ENCODE measurements around the gene MKLN1.

MKLN1 gene

GRCh38 chr7:131431289-131431688 is 103.6 kb downstream of the MKLN1 start:
- DNase-seq (ENCODE audit: low spot score) (peak; percentile 53), ATAC-seq (ENCODE audit: low read depth) (peak; percentile 100)
- Histone ChIP-seq H3K27me3 (ENCODE audit: insufficient read depth, poor library complexity, severe bottlenecking) (no peaks in the 10 kb centered on the region), H3K4me3 (ENCODE audit: severe bottlenecking) (no peak overlapping the region), H3K27ac (ENCODE audit: poor library complexity, severe bottlenecking) (no peak overlapping the region), H3K4me1 (ENCODE audit: insufficient read depth, poor library complexity, severe bottlenecking) (peaks cover 7% of the 10 kb centered on the region), H3K9me3 (ENCODE audit: severe bottlenecking) (peaks cover 4% of the 10 kb centered on the region), H3K36me3 (ENCODE audit: low read depth) (peaks cover 46% of the 10 kb centered on the region)
- no peak for TF ChIP-seq CTCF (IDR thresholded peaks at IDR 0.05; ENCODE audit: poor library complexity, severe bottlenecking)

GRCh38 chr7:131431756-131432155 is 104.1 kb downstream of the MKLN1 start:
- Histone ChIP-seq H3K27ac (ENCODE audit: poor library complexity, severe bottlenecking) (no peak overlapping the region), H3K4me3 (ENCODE audit: severe bottlenecking) (no peak overlapping the region), H3K9me3 (ENCODE audit: severe bottlenecking) (peaks cover 4% of the 10 kb centered on the region), H3K36me3 (ENCODE audit: low read depth) (peaks cover 48% of the 10 kb centered on the region), H3K4me1 (ENCODE audit: insufficient read depth, poor library complexity, severe bottlenecking) (peaks cover 7% of the 10 kb centered on the region), H3K27me3 (ENCODE audit: insufficient read depth, poor library complexity, severe bottlenecking) (no peaks in the 10 kb centered on the region)
- TF ChIP-seq CTCF (IDR thresholded peaks at IDR 0.05; ENCODE audit: poor library complexity, severe bottlenecking) = no peak
- DNase-seq (ENCODE audit: low spot score) (no peak), ATAC-seq (ENCODE audit: low read depth) (no peak)

- ATAC-seq (ENCODE audit: low read depth) = no peak
- DNase-seq (ENCODE audit: low spot score) = no peak
- Histone ChIP-seq H3K9me3 (ENCODE audit: severe bottlenecking) (peaks cover 4% of the 10 kb centered on the region), H3K36me3 (ENCODE audit: low read depth) (peaks cover 61% of the 10 kb centered on the region), H3K27ac (ENCODE audit: poor library complexity, severe bottlenecking) (no peak overlapping the region), H3K4me3 (ENCODE audit: severe bottlenecking) (no peak overlapping the region), H3K27me3 (ENCODE audit: insufficient read depth, poor library complexity, severe bottlenecking) (no peaks in the 10 kb centered on the region), H3K4me1 (ENCODE audit: insufficient read depth, poor library complexity, severe bottlenecking) (no peaks in the 10 kb centered on the region)
- TF ChIP-seq CTCF (IDR thresholded peaks at IDR 0.05; ENCODE audit: poor library complexity, severe bottlenecking) = no peak
These were observed 108.7 kb downstream of the MKLN1 start for GRCh38 chr7:131436384-131436783.

GRCh38 chr7:131438969-131439368 is 111.3 kb downstream of the MKLN1 start:
- H3K27ac ChIP-seq (ENCODE audit: poor library complexity, severe bottlenecking) = no peak overlapping the region
- peaks cover 4% of the 10 kb centered on the region for H3K9me3 ChIP-seq (ENCODE audit: severe bottlenecking)
- peaks cover 64% of the 10 kb centered on the region for H3K36me3 ChIP-seq (ENCODE audit: low read depth)
- ATAC-seq (ENCODE audit: low read depth) = no peak
- H3K27me3 ChIP-seq (ENCODE audit: insufficient read depth, poor library complexity, severe bottlenecking) = no peaks in the 10 kb centered on the region
- H3K4me1 ChIP-seq (ENCODE audit: insufficient read depth, poor library complexity, severe bottlenecking) = no peaks in the 10 kb centered on the region
- H3K4me3 ChIP-seq (ENCODE audit: severe bottlenecking) = no peak overlapping the region
- DNase-seq (ENCODE audit: low spot score) = no peak
- TF ChIP-seq CTCF (IDR thresholded peaks at IDR 0.05; ENCODE audit: poor library complexity, severe bottlenecking) = no peak

GRCh38 chr7:131443496-131443895 is 115.8 kb downstream of the MKLN1 start:
- no peak for DNase-seq (ENCODE audit: low spot score)
- peaks cover 41% of the 10 kb centered on the region for H3K36me3 ChIP-seq (ENCODE audit: low read depth)

More at GRCh38 chr7:131443496-131443895, 115.8 kb downstream of the MKLN1 start:
- no peak for TF ChIP-seq CTCF (IDR thresholded peaks at IDR 0.05; ENCODE audit: poor library complexity, severe bottlenecking)
- Histone ChIP-seq H3K27ac (ENCODE audit: poor library complexity, severe bottlenecking) (no peak overlapping the region), H3K9me3 (ENCODE audit: severe bottlenecking) (no peaks in the 10 kb centered on the region), H3K27me3 (ENCODE audit: insufficient read depth, poor library complexity, severe bottlenecking) (no peaks in the 10 kb centered on the region), H3K4me1 (ENCODE audit: insufficient read depth, poor library complexity, severe bottlenecking) (no peaks in the 10 kb centered on the region), H3K4me3 (ENCODE audit: severe bottlenecking) (no peak overlapping the region)
- ATAC-seq (ENCODE audit: low read depth) = no peak

Data from RWPE2 (cell line).